IMR-90 (cell line): ENCODE measurements around the gene TLR9. TPM values are rescaled to one million over a fixed set of nuclear protein-coding genes. Genes with fewer than 3 reads are reported as not detected.

Source experiments
- ATAC-seq: fragments of 200-7000 bp; cut with Tn5 transposase; 2 replicates; pipeline ENCODE4 v1.9.1; 2020; ENCODE audit warnings: low read depth, mild to moderate bottlenecking, moderate library complexity
- BruUV-seq: library from RNA; stranded (reverse); fragments of 400-500 nt; replicated peaks from 2 replicates; lab custom pipeline; 2021; lab: Mats Ljungman, UMichigan
- CTCF ChIA-PET: fragments of 300-600 bp; formaldehyde crosslinking; extraction: SDS; loops from one replicate; lab custom pipeline; 2021; ENCODE audit warnings: antibody characterized with exemption; lab: Yijun Ruan, JAX
- POLR2A ChIA-PET: fragments of 300-600 bp; sonication (Branson Sonifier 250); formaldehyde crosslinking; loops from one replicate; lab custom pipeline; 2022; ENCODE audit warnings: antibody characterized with exemption; ENCODE audit not compliant: unreplicated experiment; lab: Charles Lee
- DNase-seq: peaks from one replicate; pipeline ENCODE4 v3.0.0; 2013
- H2AFZ ChIP-seq: replicated peaks from 2 replicates; pipeline ENCODE3; 2013; ENCODE audit warnings: low read length, mild to moderate bottlenecking; ENCODE audit not compliant: poor library complexity
- H2AK5ac ChIP-seq: 2 replicates; pipeline ENCODE4 v1.6.1; 2013; ENCODE audit warnings: low read depth, low read length, inconsistent platforms
- H2AK9ac ChIP-seq: replicated peaks from 2 replicates; pipeline ENCODE3; 2013; ENCODE audit warnings: mild to moderate bottlenecking, low read depth, low read length, moderate library complexity; ENCODE audit not compliant: poor library complexity
- H2BK120ac ChIP-seq: 2 replicates; pipeline ENCODE4 v1.6.1; 2013; ENCODE audit warnings: low read depth, low read length, inconsistent platforms
- H2BK15ac ChIP-seq: 3 replicates; pipeline ENCODE4 v1.6.1; 2013; ENCODE audit warnings: low read depth, low read length, inconsistent platforms
- H2BK20ac ChIP-seq: 2 replicates; pipeline ENCODE4 v1.6.1; 2013; ENCODE audit warnings: low read depth, mild to moderate bottlenecking, inconsistent platforms, low read length, moderate library complexity
- H2BK5ac ChIP-seq: 2 replicates; pipeline ENCODE4 v1.6.1; 2013; ENCODE audit warnings: mild to moderate bottlenecking, low read depth, low read length, inconsistent platforms; ENCODE audit not compliant: poor library complexity, severe bottlenecking
- H3K14ac ChIP-seq: replicated peaks from 2 replicates; pipeline ENCODE4 v1.6.1; 2013; ENCODE audit warnings: low read depth, low read length, inconsistent platforms
- H3K18ac ChIP-seq: 2 replicates; pipeline ENCODE4 v1.6.1; 2013; ENCODE audit warnings: low read depth, low read length, control low read depth
- H3K23ac ChIP-seq: 2 replicates; pipeline ENCODE4 v1.6.1; 2013; ENCODE audit warnings: low read depth, low read length, inconsistent platforms
- H3K27ac ChIP-seq: 2 replicates; pipeline ENCODE4 v1.5.1; 2013; ENCODE audit warnings: mild to moderate bottlenecking, control low read depth, low read length; ENCODE audit not compliant: insufficient read depth
- H3K27me3 ChIP-seq: 2 replicates; pipeline ENCODE4 v1.6.1; 2013; ENCODE audit warnings: low read length; ENCODE audit not compliant: control insufficient read depth, insufficient read depth
- H3K36me3 ChIP-seq: 2 replicates; pipeline ENCODE4 v1.6.1; 2013; ENCODE audit warnings: low read length, mixed read lengths; ENCODE audit not compliant: control insufficient read depth, insufficient read depth
- H3K4ac ChIP-seq: 2 replicates; pipeline ENCODE4 v1.6.1; 2013; ENCODE audit warnings: low read depth, low read length, inconsistent platforms
- H3K4me1 ChIP-seq: 2 replicates; pipeline ENCODE4 v1.6.1; 2013; ENCODE audit warnings: low read length, mixed read lengths; ENCODE audit not compliant: control insufficient read depth, insufficient read depth
- H3K4me2 ChIP-seq: 2 replicates; pipeline ENCODE4 v1.6.1; 2013; ENCODE audit warnings: low read depth, mild to moderate bottlenecking, control low read depth, low read length, moderate library complexity
- H3K4me3 ChIP-seq: 2 replicates; pipeline ENCODE4 v1.5.1; 2013; ENCODE audit warnings: low read depth, mild to moderate bottlenecking, control low read depth, low read length, moderate library complexity; ENCODE audit not compliant: insufficient read depth
- H3K56ac ChIP-seq: 2 replicates; pipeline ENCODE4 v1.6.1; 2013; ENCODE audit warnings: low read length, inconsistent platforms; ENCODE audit not compliant: insufficient read depth; ENCODE audit errors: extremely low read depth
- H3K79me1 ChIP-seq, 2 experiments: 2 replicates each; pipeline ENCODE4 v1.6.1; 2013; ENCODE audit warnings: low read length in 2 of 2, inconsistent platforms in 1 of 2, low read depth in 1 of 2
- H3K9ac ChIP-seq: 2 replicates; pipeline ENCODE4 v1.6.1; 2013; ENCODE audit warnings: low read depth, low read length, control low read depth
- H3K9me1 ChIP-seq: 2 replicates; pipeline ENCODE4 v1.6.1; 2013; ENCODE audit warnings: low read length, inconsistent platforms; ENCODE audit not compliant: insufficient read depth
- H3K9me3 ChIP-seq: 2 replicates; pipeline ENCODE4 v1.6.1; 2013; ENCODE audit warnings: low read length; ENCODE audit not compliant: control insufficient read depth, insufficient read depth
- H4K20me1 ChIP-seq: 2 replicates; pipeline ENCODE4 v1.6.1; 2013; ENCODE audit warnings: low read length, inconsistent platforms; ENCODE audit not compliant: insufficient read depth
- H4K5ac ChIP-seq: 2 replicates; pipeline ENCODE4 v1.6.1; 2013; ENCODE audit warnings: mild to moderate bottlenecking, low read depth, low read length, control low read depth
- H4K8ac ChIP-seq, 2 experiments: 2 replicates each; pipeline ENCODE4 v1.6.1; 2013; ENCODE audit warnings: low read depth in 2 of 2, low read length in 2 of 2, control low read depth in 1 of 2, inconsistent platforms in 1 of 2
- H4K91ac ChIP-seq: 2 replicates; pipeline ENCODE4 v1.6.1; 2013; ENCODE audit warnings: low read depth, low read length, inconsistent platforms; ENCODE audit not compliant: insufficient read depth
- BHLHE40 ChIP-seq: fragments of 150-350 bp; IDR thresholded peaks from 2 replicates; pipeline ENCODE4 v1.6.1; 2016; ENCODE audit warnings: mild to moderate bottlenecking, low read depth, low read length
- CEBPB ChIP-seq: IDR thresholded peaks from 2 replicates; pipeline ENCODE4 v1.6.1; 2012; ENCODE audit warnings: low read depth, low read length, improper control_type of control experiment
- CTCF ChIP-seq: conservative IDR thresholded peaks from 2 replicates; pipeline ENCODE4 v1.5.1; 2012; ENCODE audit warnings: mild to moderate bottlenecking, low read depth, low read length, improper control_type of control experiment
- ELK1 ChIP-seq: fragments of 150-350 bp; IDR thresholded peaks from 2 replicates; pipeline ENCODE4 v1.6.1; 2016; ENCODE audit warnings: low read depth, mild to moderate bottlenecking, low read length, moderate library complexity, borderline replicate concordance
- MAFK ChIP-seq: IDR thresholded peaks from 2 replicates; pipeline ENCODE4 v1.6.1; 2012; ENCODE audit warnings: low read depth, low read length, improper control_type of control experiment
- MAZ ChIP-seq: IDR thresholded peaks from 2 replicates; pipeline ENCODE4 v1.6.1; 2012; ENCODE audit warnings: low read depth, mild to moderate bottlenecking, low read length, improper control_type of control experiment, moderate library complexity, borderline replicate concordance
- MXI1 ChIP-seq: IDR thresholded peaks from 2 replicates; pipeline ENCODE4 v1.6.1; 2012; ENCODE audit warnings: low read depth, mild to moderate bottlenecking, low read length, moderate library complexity, borderline replicate concordance
- NFE2L2 ChIP-seq: fragments of 150-350 bp; IDR thresholded peaks from 2 replicates; pipeline ENCODE4 v1.6.1; 2016; ENCODE audit warnings: low read depth, mild to moderate bottlenecking, low read length
- POLR2A ChIP-seq: IDR thresholded peaks from 2 replicates; pipeline ENCODE4 v1.6.1; 2012; ENCODE audit warnings: mild to moderate bottlenecking, low read depth, low read length
- RCOR1 ChIP-seq: IDR thresholded peaks from 2 replicates; pipeline ENCODE4 v1.6.1; 2012; ENCODE audit warnings: mild to moderate bottlenecking, low read length, improper control_type of control experiment; ENCODE audit not compliant: insufficient replicate concordance
- RFX5 ChIP-seq: IDR thresholded peaks from 2 replicates; pipeline ENCODE4 v1.8.0; 2012; ENCODE audit warnings: low read depth, mild to moderate bottlenecking, low read length, moderate library complexity
- SMC3 ChIP-seq: fragments of 150-350 bp; IDR thresholded peaks from 2 replicates; pipeline ENCODE4 v1.6.1; 2016; ENCODE audit warnings: low read depth, mild to moderate bottlenecking, antibody characterized with exemption, low read length, moderate library complexity
- USF2 ChIP-seq: fragments of 150-350 bp; IDR thresholded peaks from 2 replicates; pipeline ENCODE4 v1.6.1; 2017; ENCODE audit warnings: mild to moderate bottlenecking, antibody characterized with exemption, low read length, low read depth
- WGBS, 2 experiments: methylation state at CpG; one replicate each; pipeline versions ENCODE4 v1.1.5 to v1.1.7; 2013; ENCODE audit warnings: missing lambda C conversion rate in 2 of 2; ENCODE audit not compliant: insufficient read length in 1 of 2; ENCODE audit errors: extremely low coverage in 2 of 2; 5-methylcytosine and 5-hydroxymethylcytosine counted together
- dilution Hi-C: fragments of 300-500 bp; cut with HindIII; formaldehyde crosslinking; loops from one replicate; pipeline ENCODE4 v1.14.3; 2018; ENCODE audit warnings: low sequenced_read_pairs; ENCODE audit not compliant: unreplicated experiment
- in situ Hi-C: fragments of 300-500 bp; cut with MboI; formaldehyde crosslinking; loops from 3 replicates; pipeline ENCODE4 v1.14.3; 2019; ENCODE audit warnings: low sequenced_read_pairs, inconsistent platforms, mixed read lengths
- intact Hi-C: fragments of 100-400 bp; cut with micrococcal nuclease; formaldehyde crosslinking; loops from 2 replicates; pipeline ENCODE4 v1.10.0; 2022
- polyA plus RNA-seq, 3 experiments: library from polyadenylated mRNA; depleted of rRNA; stranded (reverse); fragments of >200 nt; gene quantifications; 2 replicates each; pipeline ENCODE4 v1.2.3, GENCODE V29; 2012; ENCODE audit warnings: low replicate concordance in 1 of 3
- total RNA-seq: library from RNA; depleted of rRNA; stranded (reverse); fragments of >200 nt; gene quantifications from 2 replicates; pipeline ENCODE4 v1.2.3, GENCODE V29; 2012

TLR9 gene
- total and polyA plus RNA-seq, 2 of the 4 experiments (the other 2 are of a cell fraction), result not detected

GRCh38 chr3:52176180-52176752 is 49.2 kb downstream of the TLR9 start:
- Histone ChIP-seq H3K14ac (peak overlapping the region; percentile 47; the same call in 1 of the 2 replicates), H2AK5ac (no peak overlapping the region), H3K4ac (no peak overlapping the region), H3K27me3 (peaks cover 9% of the 10 kb centered on the region), H3K56ac (no peak overlapping the region), H2BK20ac (no peak overlapping the region), H3K9me1 (peaks cover 21% of the 10 kb centered on the region), H2BK5ac (no peak overlapping the region), H3K79me1 (no peaks in the 10 kb centered on the region), H3K9ac (no peak overlapping the region), H3K18ac (no peak overlapping the region), H2AK9ac (no peak overlapping the region), H3K4me3 (no peak overlapping the region), H3K4me1 (peaks cover 10% of the 10 kb centered on the region), H2BK120ac (no peak overlapping the region), H3K27ac (no peak overlapping the region), H4K5ac (no peak overlapping the region), H3K36me3 (no peaks in the 10 kb centered on the region), H2BK15ac (no peak overlapping the region), H4K8ac (no peak overlapping the region), H3K4me2 (no peak overlapping the region), H3K9me3 (no peaks in the 10 kb centered on the region), H4K91ac (no peak overlapping the region), H3K23ac (no peak overlapping the region), H4K20me1 (no peaks in the 10 kb centered on the region), H2AFZ (peak overlapping the region; percentile 72)
- TF ChIP-seq SMC3 (no peak), CTCF (no peak), BHLHE40 (no peak), MAFK (no peak), MAZ (no peak), USF2 (no peak), NFE2L2 (no peak), RCOR1 (no peak), ELK1 (no peak), RFX5 (no peak), CEBPB (no peak), MXI1 (no peak), POLR2A (no peak)
- POLR2A ChIA-PET, result no interaction called here
- no peak for DNase-seq
- BruUV-seq, result no TSS peak
- no peak for ATAC-seq
- intact Hi-C loops (no loop called here), dilution Hi-C loops (no loop called here), in situ Hi-C loops (no loop called here)
- CTCF ChIA-PET, result no interaction called here
- WGBS, 2 experiments, result 95% methylated on average over 2 of the region's 8 CpGs; no CpG with 5 or more reads in 1 of the 2 experiments
